Right forelimb (tissue), 1 donor: ENCODE data around the gene SSB.
A peak's percentile ranks its signal among the peaks of the same experiment; 100 is the strongest.
"Not testable (repeated sequence)": the region's sequence is repeated elsewhere in the genome, so short reads cannot be mapped to it uniquely, and the experiment has no call there.

Source experiments
- DNase-seq: peaks from one replicate; pipeline ENCODE4 v3.0.0-alpha.2; 2018

The SSB gene

GRCh38 chr2:169798718-169799592, at the start of gene SSB:
SSB (plus strand) TSS chr2:169798871; CDS start chr2:169800961, 2,090 bp downstream.
- DNase-seq = peak; percentile 94

DNA sequence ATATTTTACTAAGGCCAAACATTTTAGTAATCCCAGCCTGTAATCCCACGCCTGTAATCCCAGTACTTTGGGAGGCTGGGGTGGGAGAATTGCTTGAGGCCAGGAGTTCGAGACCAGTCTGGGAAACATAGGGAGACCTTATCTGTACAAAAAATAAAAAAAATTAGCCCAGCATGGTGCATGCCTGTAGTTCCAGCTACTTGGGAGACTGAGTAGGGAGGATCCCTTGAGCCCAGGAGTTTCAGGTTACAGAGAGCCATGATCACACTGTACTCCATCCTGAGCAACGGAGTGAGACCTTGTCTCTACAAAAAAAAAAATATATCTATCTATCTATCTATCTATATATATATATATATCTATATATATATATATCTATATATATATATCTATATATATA, 45.9 kb upstream of the SSB start:
- DNase-seq = no peak

- DNase-seq = no peak
Observed at GRCh38 chr2:169755083-169755870, 43.4 kb upstream of the SSB start.

DNA sequence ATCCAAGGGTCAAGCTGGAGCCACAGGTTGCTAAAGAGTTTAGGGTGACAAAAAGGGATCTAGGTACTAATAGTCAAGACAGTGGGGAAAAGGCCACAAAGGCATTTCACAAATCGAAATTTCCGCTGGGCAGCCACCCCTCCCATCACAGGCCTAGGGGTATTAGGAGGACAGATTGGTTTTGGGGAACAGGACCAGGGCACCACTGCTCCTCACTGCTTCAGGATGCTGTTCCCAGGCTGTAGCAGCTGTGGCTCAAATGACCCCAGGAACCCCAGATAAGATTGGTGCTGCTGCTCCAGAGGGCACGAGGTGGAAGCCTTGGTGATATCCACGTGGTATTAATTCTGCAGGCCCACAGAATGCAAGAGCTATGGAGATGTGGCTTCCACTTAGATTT, 42.3 kb upstream of the SSB start:
- DNase-seq = no peak

DNA sequence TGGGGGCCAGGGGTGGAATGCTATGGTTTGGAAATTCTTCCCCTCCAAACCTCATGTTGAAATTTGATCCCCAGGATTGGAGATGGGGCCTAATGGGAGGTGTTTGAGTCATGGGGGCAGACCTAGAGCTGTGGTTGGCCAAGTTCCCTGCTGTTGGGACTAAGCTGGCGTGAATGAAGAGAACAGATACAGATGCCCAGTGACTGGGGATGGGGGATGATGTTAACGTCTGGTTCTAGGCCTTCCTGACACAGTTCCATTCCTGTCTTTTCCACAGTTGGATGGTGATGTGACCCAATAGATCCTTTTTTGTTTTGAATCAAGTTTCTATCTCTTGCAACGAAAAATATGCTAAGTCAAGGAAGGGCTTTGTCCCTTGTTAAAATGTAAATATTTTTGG, 41.3 kb upstream of the SSB start:
- DNase-seq = no peak

DNA sequence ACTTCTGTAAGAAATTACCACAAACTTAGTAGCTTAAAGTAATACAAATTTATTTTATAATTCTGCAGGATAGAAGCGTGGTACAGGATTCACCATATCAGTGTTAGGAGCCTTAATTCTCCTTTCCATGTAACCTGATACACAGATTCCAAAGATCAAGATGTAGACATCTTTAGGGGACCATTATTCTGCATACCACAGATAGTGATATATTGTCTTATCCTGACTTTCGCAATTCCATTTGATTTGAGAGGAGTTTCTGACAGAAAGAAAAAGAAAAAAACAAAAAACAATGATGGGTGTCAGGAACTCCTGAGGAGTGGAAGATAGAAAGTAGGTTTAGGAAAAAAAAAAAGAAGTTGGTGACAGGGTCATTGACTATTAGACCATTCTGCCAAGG, 40.9 kb upstream of the SSB start:
- DNase-seq = no peak

DNA sequence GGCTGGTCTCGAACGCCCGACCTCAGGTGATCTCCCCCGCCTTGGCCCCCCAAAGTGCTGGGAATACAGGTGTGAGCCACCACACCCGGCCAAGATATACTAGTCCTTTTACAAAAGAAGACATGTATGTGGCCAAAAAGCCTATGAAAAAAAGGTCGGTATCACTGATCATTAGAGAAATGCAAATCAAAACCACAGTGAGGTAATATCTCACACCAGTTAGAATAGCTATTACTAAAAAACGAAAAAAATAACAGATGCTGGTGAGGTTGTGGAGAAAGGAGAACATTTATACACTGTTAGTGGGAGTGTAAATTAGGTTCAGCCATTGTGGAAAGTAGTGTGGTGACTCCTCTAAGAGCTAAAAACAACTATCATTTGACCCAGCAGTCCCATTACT, 38.7 kb upstream of the SSB start:
- DNase-seq = no peak

DNA sequence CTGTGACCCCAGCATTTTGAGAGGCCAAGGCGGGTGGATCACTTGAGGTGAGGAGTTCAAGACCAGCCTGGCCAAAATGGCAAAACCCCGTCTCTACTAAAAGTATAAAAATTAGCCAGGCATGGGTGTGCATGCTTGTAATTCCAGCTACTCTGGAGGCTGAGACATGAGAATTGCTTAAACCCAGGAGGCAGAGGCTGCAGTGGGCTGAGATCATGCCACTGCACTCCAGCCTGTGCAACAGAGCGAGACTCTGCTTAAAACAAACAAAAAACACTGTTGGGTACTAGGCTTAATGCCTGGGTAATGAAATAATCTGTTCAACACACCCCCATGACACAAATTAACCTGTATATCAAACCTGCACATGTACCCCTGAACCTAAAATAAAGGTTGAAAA, 37.9 kb upstream of the SSB start:
- not testable (repeated sequence) for DNase-seq

DNA sequence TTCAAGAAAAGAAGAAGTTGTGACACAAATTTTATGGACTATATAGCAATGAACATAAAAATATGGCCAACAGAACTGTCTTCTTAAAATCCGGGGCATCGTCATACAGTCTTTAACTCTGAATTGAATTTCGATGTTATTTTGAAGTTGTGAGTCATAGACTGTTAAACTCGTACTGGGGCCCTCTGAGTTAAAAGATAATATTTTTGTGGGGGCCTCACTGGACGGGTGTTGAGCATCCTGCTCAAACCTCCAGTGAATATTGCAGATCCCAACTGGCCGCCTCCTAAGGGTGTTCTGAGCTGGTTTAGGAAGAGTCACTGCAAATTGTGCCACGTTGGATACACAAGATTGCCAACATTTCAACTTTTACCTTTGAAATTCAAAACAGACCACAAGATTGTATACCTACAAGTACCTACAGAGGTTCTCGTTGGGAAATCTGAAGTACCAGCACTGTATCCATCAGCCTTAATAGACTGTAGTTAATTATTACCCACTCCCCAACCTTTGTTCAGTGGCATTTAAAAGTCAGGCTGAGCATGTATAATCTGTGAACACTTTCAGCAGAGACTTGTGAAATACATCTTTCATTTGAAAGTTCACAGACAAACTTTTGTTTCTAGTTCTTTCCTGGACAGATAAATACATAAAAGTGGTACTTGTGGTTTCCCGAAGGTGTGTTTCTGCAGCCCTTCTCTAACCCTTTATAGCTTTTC, 37.3 kb upstream of the SSB start:
- no peak for DNase-seq

GRCh38 chr2:169761970-169762292, 36.7 kb upstream of the SSB start:
- no peak for DNase-seq

GRCh38 chr2:169765523-169765922, 33.1 kb upstream of the SSB start:
- no peak for DNase-seq

DNA sequence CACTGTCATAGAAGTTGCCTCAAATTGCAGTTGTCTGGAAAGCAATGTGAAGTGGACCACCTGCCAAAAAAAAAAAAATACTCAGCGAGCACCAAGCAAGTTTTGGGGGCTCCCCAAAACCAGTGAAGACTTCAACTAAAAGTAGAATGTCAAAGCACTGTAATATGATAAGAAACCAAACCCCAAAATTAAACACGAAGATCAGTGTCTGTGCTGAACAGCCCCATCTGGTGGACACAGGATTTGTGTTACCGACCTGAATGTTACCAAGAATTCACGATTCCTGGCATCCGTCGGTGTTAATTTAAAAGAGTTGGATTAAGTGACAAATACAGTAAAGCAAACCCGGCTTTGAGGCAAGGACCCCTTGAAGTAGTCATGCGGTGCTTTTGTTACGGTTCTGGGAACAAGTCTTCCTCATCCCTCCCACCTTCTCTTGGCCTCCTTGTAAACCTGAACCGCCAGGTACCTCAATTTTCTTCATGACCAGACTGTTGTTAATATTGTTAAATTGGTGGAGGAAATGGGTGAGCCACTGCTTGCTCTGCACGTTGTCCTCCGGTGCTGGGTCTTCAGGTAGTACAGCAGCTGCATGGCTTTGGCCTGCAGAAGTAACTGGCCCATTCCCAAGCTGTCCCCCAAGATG, 31.3 kb upstream of the SSB start:
- DNase-seq = peak; percentile 68

DNA sequence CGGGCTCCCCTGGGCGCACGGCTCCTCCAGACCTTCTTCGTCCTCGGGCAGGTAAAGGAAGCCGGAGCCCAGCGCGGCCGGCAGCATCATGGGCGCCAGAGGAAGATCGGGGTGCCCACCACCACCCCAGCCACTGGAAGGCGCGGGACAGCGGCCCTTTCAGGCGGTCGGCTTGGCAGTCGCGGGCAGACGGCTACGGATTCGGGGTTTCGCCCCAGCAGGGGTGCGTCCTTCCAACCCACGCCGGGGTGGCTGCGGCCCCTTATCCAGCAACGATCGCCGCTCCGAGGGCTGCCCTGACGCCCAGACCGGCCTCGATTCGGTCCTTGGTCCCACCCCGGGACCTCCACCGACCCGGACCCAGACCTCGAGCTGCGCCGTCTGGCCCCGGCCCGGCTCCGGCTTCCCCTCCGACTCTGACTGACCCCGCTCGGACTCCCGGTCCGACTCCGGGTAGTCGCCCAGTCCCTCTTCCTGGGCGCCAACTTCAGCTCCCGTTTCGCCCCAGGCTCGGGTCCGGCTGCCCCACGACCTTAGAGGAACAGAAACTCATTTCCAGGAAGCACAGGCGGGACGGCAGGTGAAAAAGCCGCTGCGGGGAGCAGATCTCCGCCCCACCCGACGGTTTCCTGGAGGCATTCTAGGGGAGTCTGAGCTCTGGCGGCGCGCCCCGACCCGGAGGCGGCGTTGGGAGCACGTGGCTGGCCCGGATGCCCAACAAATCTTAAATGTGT, 30.2 kb upstream of the SSB start:
- DNase-seq = no peak

DNA sequence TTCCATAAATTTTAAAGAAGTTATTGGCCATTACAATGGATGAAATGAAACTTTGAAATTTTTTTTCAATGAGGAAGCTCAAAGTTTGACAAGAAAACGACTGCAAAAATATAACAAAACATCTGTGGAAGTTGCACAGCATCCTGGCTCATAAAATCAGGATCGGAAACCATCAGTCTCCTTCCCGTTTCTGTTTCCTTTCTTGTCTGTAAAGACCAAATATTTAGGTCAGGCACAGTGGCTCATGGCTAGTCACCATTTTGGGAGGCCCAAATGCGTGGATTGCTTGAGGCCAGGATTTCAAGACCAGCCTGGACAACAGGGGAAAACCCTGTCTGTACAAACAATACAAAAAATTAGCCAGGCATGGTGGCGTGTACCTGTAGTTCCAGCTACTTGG, 27.6 kb upstream of the SSB start:
- DNase-seq = no peak

GRCh38 chr2:169771612-169772011, 27.1 kb upstream of the SSB start:
- no peak for DNase-seq

DNA sequence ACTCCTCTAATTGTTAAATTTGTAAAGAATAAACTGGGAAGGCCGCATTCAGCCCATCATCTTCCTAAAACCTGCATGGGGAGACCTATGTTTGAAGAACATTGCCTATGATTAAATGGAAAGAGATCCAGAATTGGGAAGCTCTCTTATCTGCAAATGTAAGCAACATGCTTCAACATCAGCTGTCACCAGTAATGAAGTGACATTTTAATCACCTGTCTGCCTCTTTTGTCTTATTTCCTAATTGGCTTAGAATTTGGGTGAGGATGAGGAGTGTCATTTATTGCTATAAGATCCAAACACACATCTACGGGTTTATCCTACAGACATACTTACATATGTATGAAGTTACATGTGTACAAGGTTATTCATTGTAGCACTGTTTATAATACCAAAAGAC, 26.0 kb upstream of the SSB start:
- no peak for DNase-seq

- no peak for DNase-seq
Observed at GRCh38 chr2:169775354-169775753, 23.3 kb upstream of the SSB start.

- DNase-seq = no peak
Observed at GRCh38 chr2:169775765-169776164, 22.9 kb upstream of the SSB start.

GRCh38 chr2:169776252-169776761, 22.4 kb upstream of the SSB start:
- no peak for DNase-seq

- no peak for DNase-seq
Observed at GRCh38 chr2:169778446-169778845, 20.2 kb upstream of the SSB start.

- DNase-seq = no peak
Observed at GRCh38 chr2:169781249-169782013, 17.2 kb upstream of the SSB start.
